Panc1 (cell line): ENCODE measurements around the gene TXNDC2. TPM values are rescaled to one million over a fixed set of nuclear protein-coding genes. Genes with fewer than 3 reads are reported as not detected.

Source experiments
- ATAC-seq: fragments of 200-7000 bp; cut with Tn5 transposase; 2 replicates; pipeline ENCODE4 v1.9.1; 2020; ENCODE audit warnings: mild to moderate bottlenecking, moderate library complexity
- BruUV-seq: library from RNA; stranded (reverse); fragments of 400-500 nt; replicated peaks from 2 replicates; lab custom pipeline; 2021; lab: Mats Ljungman, UMichigan
- CTCF ChIA-PET: fragments of 300-600 bp; sonication (Branson Sonifier 250); formaldehyde crosslinking; loops from one replicate; lab custom pipeline; 2022; ENCODE audit warnings: antibody characterized with exemption; lab: Charles Lee
- POLR2A ChIA-PET: fragments of 300-600 bp; sonication (Branson Sonifier 250); formaldehyde crosslinking; loops from one replicate; lab custom pipeline; 2022; ENCODE audit warnings: antibody characterized with exemption; lab: Charles Lee
- DNase-seq: peaks from one replicate; pipeline ENCODE4 v3.0.0-alpha.2; 2010; ENCODE audit warnings: low read depth, low spot score
- H3K27ac ChIP-seq: 2 replicates; pipeline ENCODE4 v1.5.1; 2011; ENCODE audit warnings: mild to moderate bottlenecking, low read length, inconsistent platforms
- H3K27me3 ChIP-seq: fragments of 200-500 bp; sonication (Bioruptor generic); 2 replicates; pipeline ENCODE4 v1.6.0; 2014; ENCODE audit warnings: low read length, inconsistent platforms; ENCODE audit not compliant: control insufficient read depth, insufficient read depth
- H3K36me3 ChIP-seq: fragments of 200-500 bp; sonication (Bioruptor generic); 2 replicates; pipeline ENCODE4 v1.5.1; 2014; ENCODE audit warnings: inconsistent platforms, mild to moderate bottlenecking, low read length, moderate library complexity; ENCODE audit not compliant: control insufficient read depth, insufficient read depth
- H3K4me1 ChIP-seq: 2 replicates; pipeline ENCODE4 v1.5.1; 2011; ENCODE audit warnings: inconsistent platforms, mild to moderate bottlenecking, low read length, moderate library complexity; ENCODE audit not compliant: control insufficient read depth, insufficient read depth
- H3K4me3 ChIP-seq, 2 experiments: 2 replicates each; pipeline ENCODE4 v1.5.1; 2011 to 2012; ENCODE audit warnings: low read depth in 2 of 2, low read length in 2 of 2, mild to moderate bottlenecking in 2 of 2, inconsistent platforms in 1 of 2, moderate library complexity in 1 of 2
- H3K9me3 ChIP-seq: fragments of 200-500 bp; sonication (Bioruptor generic); 2 replicates; pipeline ENCODE4 v1.5.1; 2014; ENCODE audit warnings: low read depth, mild to moderate bottlenecking, inconsistent platforms, low read length, moderate library complexity; ENCODE audit not compliant: control insufficient read depth, insufficient read depth
- POLR2AphosphoS5 ChIP-seq: IDR thresholded peaks from 2 replicates; pipeline ENCODE4 v1.6.1; 2012; ENCODE audit warnings: mild to moderate bottlenecking, low read depth, low read length, moderate library complexity
- SIN3A ChIP-seq: IDR thresholded peaks from 2 replicates; pipeline ENCODE4 v1.6.1; 2012; ENCODE audit warnings: low read depth, mild to moderate bottlenecking, low read length, moderate library complexity, borderline replicate concordance; ENCODE audit not compliant: insufficient read depth
- TCF7L2 ChIP-seq: IDR thresholded peaks from 2 replicates; pipeline ENCODE4 v1.6.1; 2011; ENCODE audit warnings: mild to moderate bottlenecking, low read depth, low read length, inconsistent platforms
- in situ Hi-C: cut with HindIII; loops from 2 replicates; pipeline ENCODE4 v1.10.0; 2016; ENCODE audit warnings: low sequenced_read_pairs, low pct_unique_long_range_greater_than_20kb
- intact Hi-C: fragments of 100-400 bp; cut with micrococcal nuclease; formaldehyde crosslinking; loops from one replicate; pipeline ENCODE4 v1.10.0; 2022; ENCODE audit not compliant: unreplicated experiment
- total RNA-seq: library from RNA; stranded (reverse); gene quantifications from one replicate; pipeline ENCODE4 v1.2.1, GENCODE V29; 2021; ENCODE audit not compliant: unreplicated experiment
- TF ChIP-seq, protein P1 (sequence below), 2 experiments: IDR thresholded peaks; 2 replicates each; pipeline ENCODE4 v1.6.1; 2011 to 2012; ENCODE audit warnings: low read depth in 2 of 2, control low read depth in 1 of 2, low read length in 1 of 2, mild to moderate bottlenecking in 1 of 2, moderate library complexity in 1 of 2; ENCODE audit not compliant: insufficient read depth in 1 of 2
- TF ChIP-seq, protein P2 (sequence below): fragments of 450-650 bp; IDR thresholded peaks from 2 replicates; pipeline ENCODE4 v1.5.1; 2017; ENCODE audit warnings: mild to moderate bottlenecking

TXNDC2 gene
- total RNA-seq, 1 experiment from 2014 or later: 0.90 TPM

DNA sequence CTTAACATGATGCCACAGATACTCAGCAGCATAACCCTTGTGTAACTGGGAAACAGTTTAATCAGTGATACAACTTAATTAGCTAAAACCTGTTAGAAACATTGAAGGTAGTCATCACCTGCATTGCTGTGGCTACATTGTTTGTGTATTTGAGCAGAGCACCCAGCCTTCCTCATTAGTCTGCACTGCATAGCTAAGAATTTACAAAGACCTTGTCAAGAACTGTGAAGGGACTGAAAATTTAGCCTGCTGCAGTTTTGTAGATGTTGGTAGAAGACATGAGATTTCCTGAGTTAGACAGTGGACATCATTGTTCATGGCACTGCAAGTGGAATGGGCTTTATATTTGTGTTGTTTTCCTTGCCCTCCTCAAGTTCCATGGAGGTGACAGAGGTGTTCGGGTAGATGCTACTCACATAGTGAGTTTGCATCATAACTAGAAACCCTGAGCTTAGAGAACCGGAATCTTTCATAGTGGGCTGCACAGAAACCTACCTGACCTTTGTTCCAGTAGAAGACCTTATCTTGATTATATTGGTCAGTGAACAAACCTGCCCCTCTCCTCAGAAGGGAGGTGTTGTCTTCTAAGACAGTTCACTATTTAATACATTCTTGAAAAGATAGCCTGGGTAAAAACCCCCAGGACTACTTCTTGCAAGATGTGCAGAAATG is 40.6 kb downstream of the TXNDC2 start:
- Histone ChIP-seq H3K27me3 (no peaks in the 10 kb centered on the region), H3K9me3 (no peaks in the 10 kb centered on the region), H3K4me1 (peaks cover 67% of the 10 kb centered on the region), H3K27ac (no peak overlapping the region), H3K36me3 (no peaks in the 10 kb centered on the region; the same call in 1 of the 2 replicates), H3K4me3 (no peak overlapping the region)
- no peak for TF ChIP-seq SIN3A
- TF ChIP-seq, protein P1, sequence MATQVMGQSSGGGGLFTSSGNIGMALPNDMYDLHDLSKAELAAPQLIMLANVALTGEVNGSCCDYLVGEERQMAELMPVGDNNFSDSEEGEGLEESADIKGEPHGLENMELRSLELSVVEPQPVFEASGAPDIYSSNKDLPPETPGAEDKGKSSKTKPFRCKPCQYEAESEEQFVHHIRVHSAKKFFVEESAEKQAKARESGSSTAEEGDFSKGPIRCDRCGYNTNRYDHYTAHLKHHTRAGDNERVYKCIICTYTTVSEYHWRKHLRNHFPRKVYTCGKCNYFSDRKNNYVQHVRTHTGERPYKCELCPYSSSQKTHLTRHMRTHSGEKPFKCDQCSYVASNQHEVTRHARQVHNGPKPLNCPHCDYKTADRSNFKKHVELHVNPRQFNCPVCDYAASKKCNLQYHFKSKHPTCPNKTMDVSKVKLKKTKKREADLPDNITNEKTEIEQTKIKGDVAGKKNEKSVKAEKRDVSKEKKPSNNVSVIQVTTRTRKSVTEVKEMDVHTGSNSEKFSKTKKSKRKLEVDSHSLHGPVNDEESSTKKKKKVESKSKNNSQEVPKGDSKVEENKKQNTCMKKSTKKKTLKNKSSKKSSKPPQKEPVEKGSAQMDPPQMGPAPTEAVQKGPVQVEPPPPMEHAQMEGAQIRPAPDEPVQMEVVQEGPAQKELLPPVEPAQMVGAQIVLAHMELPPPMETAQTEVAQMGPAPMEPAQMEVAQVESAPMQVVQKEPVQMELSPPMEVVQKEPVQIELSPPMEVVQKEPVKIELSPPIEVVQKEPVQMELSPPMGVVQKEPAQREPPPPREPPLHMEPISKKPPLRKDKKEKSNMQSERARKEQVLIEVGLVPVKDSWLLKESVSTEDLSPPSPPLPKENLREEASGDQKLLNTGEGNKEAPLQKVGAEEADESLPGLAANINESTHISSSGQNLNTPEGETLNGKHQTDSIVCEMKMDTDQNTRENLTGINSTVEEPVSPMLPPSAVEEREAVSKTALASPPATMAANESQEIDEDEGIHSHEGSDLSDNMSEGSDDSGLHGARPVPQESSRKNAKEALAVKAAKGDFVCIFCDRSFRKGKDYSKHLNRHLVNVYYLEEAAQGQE (IDR thresholded peaks at IDR 0.05; ENCODE audit: insufficient read depth in 1 of 2, low read depth in 2 of 2, low read length in 1 of 2): no peak
- TF ChIP-seq POLR2AphosphoS5: no peak
- no peak for TF ChIP-seq TCF7L2
- TF ChIP-seq, protein P2, sequence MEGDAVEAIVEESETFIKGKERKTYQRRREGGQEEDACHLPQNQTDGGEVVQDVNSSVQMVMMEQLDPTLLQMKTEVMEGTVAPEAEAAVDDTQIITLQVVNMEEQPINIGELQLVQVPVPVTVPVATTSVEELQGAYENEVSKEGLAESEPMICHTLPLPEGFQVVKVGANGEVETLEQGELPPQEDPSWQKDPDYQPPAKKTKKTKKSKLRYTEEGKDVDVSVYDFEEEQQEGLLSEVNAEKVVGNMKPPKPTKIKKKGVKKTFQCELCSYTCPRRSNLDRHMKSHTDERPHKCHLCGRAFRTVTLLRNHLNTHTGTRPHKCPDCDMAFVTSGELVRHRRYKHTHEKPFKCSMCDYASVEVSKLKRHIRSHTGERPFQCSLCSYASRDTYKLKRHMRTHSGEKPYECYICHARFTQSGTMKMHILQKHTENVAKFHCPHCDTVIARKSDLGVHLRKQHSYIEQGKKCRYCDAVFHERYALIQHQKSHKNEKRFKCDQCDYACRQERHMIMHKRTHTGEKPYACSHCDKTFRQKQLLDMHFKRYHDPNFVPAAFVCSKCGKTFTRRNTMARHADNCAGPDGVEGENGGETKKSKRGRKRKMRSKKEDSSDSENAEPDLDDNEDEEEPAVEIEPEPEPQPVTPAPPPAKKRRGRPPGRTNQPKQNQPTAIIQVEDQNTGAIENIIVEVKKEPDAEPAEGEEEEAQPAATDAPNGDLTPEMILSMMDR: no peak
- POLR2A ChIA-PET: no interaction called here
- DNase-seq (no peak), ATAC-seq (peak; percentile 64)
- intact Hi-C loops: no loop called here
- CTCF ChIA-PET: no interaction called here
- no TSS peak for BruUV-seq
- in situ Hi-C loops: no loop called here

DNA sequence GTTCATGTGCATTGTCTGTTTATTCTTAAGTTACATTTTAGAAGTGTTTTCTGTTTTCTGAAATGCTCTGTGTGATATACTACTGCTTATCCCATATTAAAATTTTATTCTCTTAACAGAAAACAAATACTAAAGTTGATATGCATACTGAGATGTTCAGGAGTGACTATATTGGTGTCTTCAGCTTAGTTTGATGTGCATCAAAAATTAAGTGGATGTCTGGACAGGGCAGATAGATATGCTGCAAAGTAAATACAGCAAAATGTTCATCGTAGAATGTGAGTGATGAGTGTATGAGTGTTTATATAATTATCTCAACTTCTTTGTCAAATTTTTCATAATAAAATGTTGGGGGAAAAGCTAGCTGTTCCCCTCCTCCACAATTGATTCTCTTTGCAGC is 41.2 kb downstream of the TXNDC2 start:
- Histone ChIP-seq H3K4me1 (peaks cover 65% of the 10 kb centered on the region), H3K27ac (no peak overlapping the region), H3K4me3 (no peak overlapping the region), H3K9me3 (no peaks in the 10 kb centered on the region), H3K36me3 (no peaks in the 10 kb centered on the region; the same call in 1 of the 2 replicates), H3K27me3 (no peaks in the 10 kb centered on the region)
- no TSS peak for BruUV-seq
- POLR2A ChIA-PET: interaction anchor here (0.6 kb wide), 2 partner anchors 560 to 1218 kb away, joined by 5 to 7 read pairs; no protein-coding TSS in a partner anchor
- no peak for TF ChIP-seq SIN3A
- TF ChIP-seq TCF7L2: no peak
- TF ChIP-seq, protein P2: no peak
- TF ChIP-seq, protein P1 (IDR thresholded peaks at IDR 0.05; ENCODE audit: insufficient read depth in 1 of 2, low read depth in 2 of 2, low read length in 1 of 2): no peak
- TF ChIP-seq POLR2AphosphoS5: no peak
- intact Hi-C loops: no loop called here
- CTCF ChIA-PET: no interaction called here
- in situ Hi-C loops: no loop called here
- no peak for DNase-seq
- ATAC-seq: no peak
